ENCODE data around the gene ARHGEF6.

Gene ARHGEF6

GRCh38 chrX:136745215-136746173 lies 35.2 kb downstream of the ARHGEF6 start (continued):
- no peak for TF ChIP-seq HIC1 (tag by site-specific recombination; IDR thresholded peaks at IDR 0.05)
- no peak for TF ChIP-seq ZNF530 (tag by site-specific recombination; IDR thresholded peaks at IDR 0.05; ENCODE audit: low read depth)
- no peak for TF ChIP-seq ZNF510 (tag by site-specific recombination; IDR thresholded peaks at IDR 0.05; ENCODE audit: insufficient replicate concordance)
- no peak for TF ChIP-seq ZNF26 (tag by site-specific recombination; IDR thresholded peaks at IDR 0.05)
- no peak for TF ChIP-seq ZNF791 (tag by site-specific recombination; IDR thresholded peaks at IDR 0.05)
- no peak for TF ChIP-seq ZNF157 (tag by site-specific recombination; IDR thresholded peaks at IDR 0.05)

- Histone ChIP-seq H3K4me1 (ENCODE audit: control insufficient read depth, insufficient read depth, low read length) (no peaks in the 10 kb centered on the region), H3K4me3 (ENCODE audit: low read depth, low read length) (no peak overlapping the region), H3K9me3 (ENCODE audit: control insufficient read depth, insufficient read depth, low read depth, low read length) (no peaks in the 10 kb centered on the region), H3K27ac (ENCODE audit: extremely low read depth, low read depth, low read length) (no peak overlapping the region), H3K36me3 (ENCODE audit: control insufficient read depth in 2 of 2, insufficient read depth in 1 of 2, low read length in 2 of 2) (peaks cover 0 to 3% of the 10 kb centered on the region in 2 experiments; a peak in 2 of 3 replicates)
- ChIA-PET POLR2A (no interaction called here), CTCF (interaction anchor here (1.1 kb wide), 1 partner anchor 47 kb away, joined by 4 read pairs; no protein-coding TSS in a partner anchor)
- TF ChIP-seq ZSCAN23 (tag by site-specific recombination; IDR thresholded peaks at IDR 0.05) (no peak), ZBTB1 (tag by site-specific recombination; IDR thresholded peaks at IDR 0.05) (no peak), ZNF549 (tag by site-specific recombination; IDR thresholded peaks at IDR 0.05) (no peak), SCRT2 (tag by site-specific recombination; IDR thresholded peaks at IDR 0.05) (no peak), ZNF785 (tag by site-specific recombination; IDR thresholded peaks at IDR 0.05) (no peak), EGR2 (tag by site-specific recombination; IDR thresholded peaks at IDR 0.05; ENCODE audit: low read depth) (no peak), ZNF280D (tag by site-specific recombination; IDR thresholded peaks at IDR 0.05) (no peak), ZNF133 (tag by site-specific recombination; IDR thresholded peaks at IDR 0.05) (no peak), ZNF239 (tag by site-specific recombination; IDR thresholded peaks at IDR 0.05) (no peak), ZNF768 (tag by site-specific recombination; IDR thresholded peaks at IDR 0.05) (no peak), ZNF473 (tag by site-specific recombination; IDR thresholded peaks at IDR 0.05) (no peak), TRIM28 (IDR thresholded peaks at IDR 0.05; ENCODE audit: borderline replicate concordance, low read length) (no peak), ZFP37 (tag by site-specific recombination; IDR thresholded peaks at IDR 0.05) (no peak), ZNF214 (tag by site-specific recombination; IDR thresholded peaks at IDR 0.05; ENCODE audit: borderline replicate concordance) (no peak), SALL2 (tag by site-specific recombination; IDR thresholded peaks at IDR 0.05; ENCODE audit: borderline replicate concordance) (no peak), ZNF426 (tag by site-specific recombination; IDR thresholded peaks at IDR 0.05) (no peak)
Measured at GRCh38 chrX:136742721-136743379, 37.9 kb downstream of the ARHGEF6 start.

Measured in HEK293 (cell line).